ENCODE measurements around the gene EPC2. TPM values are rescaled to one million over a fixed set of nuclear protein-coding genes. Genes with fewer than 3 reads are reported as not detected.
"Not testable (repeated sequence)": the region's sequence is repeated elsewhere in the genome, so short reads cannot be mapped to it uniquely, and the experiment has no call there.

EPC2 gene
- total RNA-seq, 1 donor from 2014 or later, result 39.2 TPM

DNA sequence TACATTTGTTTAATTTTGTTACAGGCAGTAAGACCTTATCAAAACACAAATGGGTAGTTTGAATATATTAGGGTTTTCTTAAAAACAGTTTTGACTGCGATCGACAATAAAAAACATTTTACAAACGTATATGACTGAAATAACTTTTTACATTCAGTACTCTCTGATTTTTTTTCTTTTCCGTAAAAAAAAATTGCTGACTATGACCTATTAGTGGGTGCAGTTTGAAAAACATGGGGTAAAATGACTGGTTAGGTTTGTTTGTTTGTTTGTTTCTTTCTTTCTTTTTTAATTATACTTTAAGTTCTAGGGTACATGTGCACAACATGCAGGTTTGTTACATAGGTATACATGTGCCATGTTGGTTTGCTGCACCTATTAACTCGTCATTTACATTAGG is 36.9 kb downstream of the EPC2 start:
- H3K27ac Mint-ChIP-seq (ENCODE audit: unreplicated experiment), result no peak overlapping the region
- H3K36me3 Mint-ChIP-seq (ENCODE audit: unreplicated experiment), result no peaks in the 10 kb centered on the region
- no peak overlapping the region for H3K4me3 Mint-ChIP-seq (ENCODE audit: unreplicated experiment)

GRCh38 chr2:148681862-148682261 is 37.3 kb downstream of the EPC2 start:
- not testable (repeated sequence) for H3K9me3 Mint-ChIP-seq (ENCODE audit: unreplicated experiment); H3K4me1 Mint-ChIP-seq (ENCODE audit: unreplicated experiment); H3K4me3 Mint-ChIP-seq (ENCODE audit: unreplicated experiment); DNase-seq (ENCODE audit: extremely low spot score, unreplicated experiment); H3K36me3 Mint-ChIP-seq (ENCODE audit: unreplicated experiment); H3K27ac Mint-ChIP-seq (ENCODE audit: unreplicated experiment); H3K27me3 Mint-ChIP-seq (ENCODE audit: unreplicated experiment)

More for the DNA sequence above, 36.9 kb downstream of the EPC2 start:
- no peak for DNase-seq (ENCODE audit: extremely low spot score, unreplicated experiment)
- TF ChIP-seq CTCF (IDR thresholded peaks at IDR 0.05), result no peak
- no peaks in the 10 kb centered on the region for H3K9me3 Mint-ChIP-seq (ENCODE audit: unreplicated experiment)
- H3K4me1 Mint-ChIP-seq (ENCODE audit: unreplicated experiment), result peaks cover 11% of the 10 kb centered on the region
- no peaks in the 10 kb centered on the region for H3K27me3 Mint-ChIP-seq (ENCODE audit: unreplicated experiment)

DNA sequence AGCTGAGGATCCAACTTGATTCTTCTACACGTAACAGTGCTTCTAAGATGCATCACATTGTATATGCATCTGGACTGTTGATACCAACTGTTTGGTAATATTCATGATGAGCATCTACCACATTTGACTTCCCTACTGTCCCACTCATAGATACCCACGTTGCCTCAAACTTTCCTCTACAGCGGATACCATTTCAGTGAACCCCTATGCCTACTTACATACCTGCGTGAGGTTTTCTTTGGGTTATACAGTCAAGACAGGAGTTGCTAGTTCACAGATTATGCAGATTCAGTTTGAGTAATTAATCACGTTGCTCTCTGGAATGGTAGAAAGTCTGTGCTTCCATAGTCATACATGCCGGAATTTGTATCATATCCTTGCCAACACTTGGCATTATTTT is 40.0 kb downstream of the EPC2 start:
- Mint-ChIP-seq H3K4me3 (ENCODE audit: unreplicated experiment) (no peak overlapping the region), H3K4me1 (ENCODE audit: unreplicated experiment) (peaks cover 7% of the 10 kb centered on the region), H3K27me3 (ENCODE audit: unreplicated experiment) (no peaks in the 10 kb centered on the region), H3K36me3 (ENCODE audit: unreplicated experiment) (no peaks in the 10 kb centered on the region), H3K27ac (ENCODE audit: unreplicated experiment) (no peak overlapping the region), H3K9me3 (ENCODE audit: unreplicated experiment) (peaks cover 4% of the 10 kb centered on the region)
- TF ChIP-seq CTCF (IDR thresholded peaks at IDR 0.05), result no peak
- DNase-seq (ENCODE audit: extremely low spot score, unreplicated experiment), result no peak

GRCh38 chr2:148687543-148687942 is 43.0 kb downstream of the EPC2 start:
- Mint-ChIP-seq H3K4me3 (ENCODE audit: unreplicated experiment) (no peak overlapping the region), H3K4me1 (ENCODE audit: unreplicated experiment) (peaks cover 3% of the 10 kb centered on the region), H3K27me3 (ENCODE audit: unreplicated experiment) (no peaks in the 10 kb centered on the region), H3K9me3 (ENCODE audit: unreplicated experiment) (peaks cover 4% of the 10 kb centered on the region), H3K36me3 (ENCODE audit: unreplicated experiment) (peaks cover 18% of the 10 kb centered on the region), H3K27ac (ENCODE audit: unreplicated experiment) (no peak overlapping the region)
- no peak for DNase-seq (ENCODE audit: extremely low spot score, unreplicated experiment)
- no peak for TF ChIP-seq CTCF (IDR thresholded peaks at IDR 0.05)

GRCh38 chr2:148688011-148688410 is 43.5 kb downstream of the EPC2 start:
- H3K9me3 Mint-ChIP-seq (ENCODE audit: unreplicated experiment); DNase-seq (ENCODE audit: extremely low spot score, unreplicated experiment); H3K4me1 Mint-ChIP-seq (ENCODE audit: unreplicated experiment); H3K27me3 Mint-ChIP-seq (ENCODE audit: unreplicated experiment); H3K27ac Mint-ChIP-seq (ENCODE audit: unreplicated experiment); H3K4me3 Mint-ChIP-seq (ENCODE audit: unreplicated experiment): not testable (repeated sequence)
- H3K36me3 Mint-ChIP-seq (ENCODE audit: unreplicated experiment), result peaks cover 18% of the 10 kb centered on the region

GRCh38 chr2:148696985-148697384 is 52.4 kb downstream of the EPC2 start:
- peaks cover 44% of the 10 kb centered on the region for H3K36me3 Mint-ChIP-seq (ENCODE audit: unreplicated experiment)

More at GRCh38 chr2:148696985-148697384, 52.4 kb downstream of the EPC2 start:
- DNase-seq (ENCODE audit: extremely low spot score, unreplicated experiment), result no peak
- H3K4me1 Mint-ChIP-seq (ENCODE audit: unreplicated experiment), result no peaks in the 10 kb centered on the region
- peaks cover 26% of the 10 kb centered on the region for H3K9me3 Mint-ChIP-seq (ENCODE audit: unreplicated experiment)
- TF ChIP-seq CTCF (IDR thresholded peaks at IDR 0.05), result no peak
- no peaks in the 10 kb centered on the region for H3K27me3 Mint-ChIP-seq (ENCODE audit: unreplicated experiment)
- no peak overlapping the region for H3K27ac Mint-ChIP-seq (ENCODE audit: unreplicated experiment)
- no peak overlapping the region for H3K4me3 Mint-ChIP-seq (ENCODE audit: unreplicated experiment)

Data from osteocyte (in vitro differentiated cells).